Fibroblast of skin of abdomen (primary cell): ENCODE data around the gene MCU.
A peak's percentile ranks its signal among the peaks of the same experiment; 100 is the strongest.
"Not testable (repeated sequence)": the region's sequence is repeated elsewhere in the genome, so short reads cannot be mapped to it uniquely, and the experiment has no call there.

Source experiments
- DNase-seq: peaks from one replicate; pipeline ENCODE4 v3.0.0-alpha.2; 2013

The MCU gene

DNA sequence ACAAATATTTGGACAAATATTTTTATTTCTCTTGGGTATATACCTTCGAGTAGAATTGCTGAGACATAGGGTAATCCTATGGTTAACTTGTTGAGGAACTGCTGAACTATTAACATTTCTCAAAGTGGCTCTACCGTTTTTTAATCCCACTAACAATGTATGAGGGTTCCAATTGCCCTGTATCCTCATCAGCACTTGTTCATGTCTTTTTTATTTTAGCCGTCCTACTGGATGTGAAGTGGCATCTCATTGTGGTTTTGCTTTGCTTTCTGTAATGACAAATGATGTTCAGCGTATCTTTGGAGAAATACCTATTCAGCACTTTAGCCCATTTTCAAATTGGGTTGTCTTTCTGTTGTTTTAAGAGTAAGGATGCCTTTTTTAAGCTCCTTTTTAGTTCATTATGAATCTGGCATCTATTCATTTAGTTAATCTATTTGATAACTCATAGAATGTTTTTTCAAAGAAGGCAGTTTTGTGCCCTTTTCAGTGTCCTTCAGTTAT, 40.0 kb downstream of the MCU start:
- no peak for DNase-seq

DNA sequence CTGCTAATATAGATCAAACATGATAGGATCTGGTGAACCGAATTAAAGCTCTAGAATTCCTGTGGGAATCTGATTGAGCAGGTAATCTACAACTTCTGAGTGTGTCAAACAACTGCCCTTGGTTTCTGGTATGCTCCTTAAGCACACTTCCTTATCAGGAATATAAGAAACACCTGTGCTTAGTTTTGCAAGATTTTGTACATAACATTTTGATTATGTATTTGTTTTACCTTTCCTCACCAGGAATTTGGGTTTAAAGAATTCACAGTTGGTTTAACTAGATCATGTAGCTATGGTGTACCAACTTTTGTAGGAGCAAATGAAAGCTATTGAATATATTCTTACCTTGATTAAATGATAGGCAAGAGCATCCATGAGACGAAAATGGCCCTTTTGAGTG, 40.6 kb downstream of the MCU start:
- DNase-seq, result no peak

DNA sequence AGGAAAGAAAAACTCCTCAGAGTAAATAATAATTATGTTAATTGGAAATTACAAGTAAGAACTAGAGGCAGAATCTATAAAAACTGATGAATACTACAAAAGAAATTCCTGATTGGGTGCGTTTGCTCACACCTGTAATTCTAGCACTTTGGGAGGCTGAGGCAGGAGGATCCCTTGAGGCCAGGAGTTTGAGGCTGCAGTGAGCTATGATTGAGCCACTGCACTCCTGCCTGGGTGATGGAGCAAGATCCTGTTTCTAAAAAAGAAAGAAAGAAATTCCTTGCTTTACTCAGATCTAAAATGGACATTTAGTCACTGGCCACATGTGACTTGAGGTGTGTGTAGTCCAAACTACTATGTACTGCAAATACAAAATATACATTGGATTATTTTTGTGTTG, 42.0 kb downstream of the MCU start:
- DNase-seq, result no peak

DNA sequence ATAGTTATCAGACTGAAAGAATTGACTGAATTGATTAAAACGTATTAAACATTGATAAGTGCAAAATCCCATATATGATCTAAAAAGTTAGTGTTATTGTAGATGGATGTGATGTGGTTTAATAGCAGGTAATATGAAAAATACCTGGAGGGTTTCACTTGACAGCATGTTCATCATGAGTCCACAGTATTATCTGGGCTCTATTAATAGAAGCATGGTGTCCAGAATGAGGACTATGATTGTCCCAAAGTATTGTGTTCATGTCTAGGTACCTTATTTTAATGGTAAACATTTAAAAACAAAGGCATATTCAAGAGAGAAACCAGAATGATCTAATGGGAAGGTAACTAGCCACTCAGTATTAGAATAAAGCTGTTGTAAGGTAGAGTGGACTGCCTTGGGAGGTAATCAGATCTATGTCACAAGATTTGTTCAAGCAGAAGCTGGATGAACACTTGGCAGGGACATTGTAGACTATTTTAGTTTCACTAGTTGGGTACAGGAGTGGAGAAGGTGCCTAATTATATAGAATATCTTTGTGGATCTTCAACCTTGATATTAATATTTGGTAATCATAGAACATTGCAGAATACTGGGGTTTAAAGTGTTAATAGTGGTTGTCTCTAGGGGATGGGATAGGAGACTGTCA, 43.5 kb downstream of the MCU start:
- no peak for DNase-seq

DNA sequence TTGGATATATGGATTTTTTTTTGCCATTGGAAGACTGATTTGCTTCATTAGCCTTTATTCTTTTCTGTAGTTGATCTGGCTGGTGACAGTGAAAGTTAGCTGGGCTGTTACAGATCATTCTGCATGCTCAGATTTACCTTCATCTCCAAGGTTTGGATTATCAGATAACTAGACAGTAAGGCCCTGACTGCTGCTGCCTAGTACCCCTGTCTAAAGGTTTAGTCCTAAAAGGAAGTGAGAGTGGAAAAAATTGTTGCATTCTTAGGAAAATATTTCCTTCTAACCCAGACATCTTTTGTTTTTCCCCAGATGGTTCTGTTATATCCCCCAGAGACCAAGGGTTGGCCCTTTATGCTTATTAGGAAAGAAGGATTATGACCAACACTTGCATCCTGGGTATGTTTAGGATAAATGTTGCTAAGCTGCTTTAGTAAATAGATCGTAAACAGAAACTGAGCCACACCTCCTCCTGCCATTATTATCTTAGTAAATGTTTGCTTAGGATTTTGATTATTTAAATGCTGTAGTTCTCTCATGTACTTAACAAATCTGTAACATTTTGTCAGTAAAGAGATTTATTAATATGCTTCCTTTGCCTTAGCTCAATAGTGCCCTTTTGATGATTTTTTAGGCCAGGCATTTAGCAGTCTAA, 44.4 kb downstream of the MCU start:
- DNase-seq, result peak; percentile 61

GRCh38 chr10:72736828-72737220, 44.9 kb downstream of the MCU start:
- no peak for DNase-seq

GRCh38 chr10:72737357-72737756, 45.4 kb downstream of the MCU start:
- DNase-seq, result not testable (repeated sequence)

- DNase-seq, result no peak
These were observed 46.5 kb downstream of the MCU start for GRCh38 chr10:72738486-72738885.

DNA sequence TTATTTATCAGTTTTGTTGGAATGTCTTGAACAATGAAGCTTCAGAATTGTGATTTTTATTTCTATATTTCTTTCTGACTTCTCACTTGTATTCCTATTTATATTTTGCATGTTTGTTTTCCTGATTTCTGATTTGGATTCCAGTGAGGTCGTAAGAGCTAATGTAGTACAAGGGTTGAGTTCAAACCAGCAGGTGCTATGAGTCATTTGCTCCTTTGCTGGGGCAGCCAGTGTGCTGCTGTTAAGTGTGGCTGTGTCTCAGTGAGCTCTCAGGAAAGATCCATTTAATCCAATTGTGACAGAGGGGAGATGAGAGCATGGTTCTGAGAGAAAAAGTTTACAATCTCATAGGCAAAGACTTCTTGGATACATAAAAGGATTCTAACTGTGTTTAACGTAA, 48.6 kb downstream of the MCU start:
- no peak for DNase-seq

DNA sequence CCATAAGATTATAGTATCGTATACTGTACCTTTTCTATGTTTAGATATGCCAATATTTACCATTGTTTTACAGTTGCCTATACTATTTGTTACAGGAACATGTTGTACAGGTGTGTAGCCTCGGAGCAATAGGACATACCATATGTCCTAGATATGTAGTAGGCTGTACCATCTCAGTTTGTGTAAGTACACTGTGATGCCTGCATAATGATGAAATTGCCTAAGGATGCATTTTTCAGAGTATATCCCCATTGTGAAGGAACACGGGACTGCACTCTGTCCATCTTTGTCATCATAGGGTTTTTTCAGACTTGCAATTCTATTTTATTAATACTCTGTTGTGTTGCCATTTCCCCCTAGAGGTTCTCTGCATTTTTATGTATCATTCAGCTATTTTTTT, 50.1 kb downstream of the MCU start:
- DNase-seq, result no peak

GRCh38 chr10:72742797-72743196, 50.9 kb downstream of the MCU start:
- DNase-seq, result no peak

DNA sequence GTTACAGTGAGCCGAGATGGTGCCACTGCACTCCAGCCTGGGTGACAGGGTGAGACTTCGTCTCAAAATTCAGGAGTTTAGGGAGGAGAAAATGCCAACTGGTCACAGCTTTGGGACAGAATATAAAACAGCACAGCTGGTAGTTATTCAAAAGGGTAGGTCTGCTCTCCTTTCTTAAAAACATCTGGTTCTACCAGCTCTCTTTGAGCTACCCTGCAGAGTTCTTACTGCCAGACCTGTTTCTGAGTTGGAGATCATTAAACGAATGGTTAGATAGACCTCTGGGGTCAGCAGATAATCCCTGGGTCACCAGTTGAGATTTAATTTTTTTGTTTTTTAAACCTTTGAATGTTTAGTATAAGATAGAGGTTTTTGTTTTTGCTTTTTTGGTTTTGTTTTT, 52.6 kb downstream of the MCU start:
- DNase-seq, result no peak

GRCh38 chr10:72746426-72747363, 54.8 kb downstream of the MCU start:
- no peak for DNase-seq

DNA sequence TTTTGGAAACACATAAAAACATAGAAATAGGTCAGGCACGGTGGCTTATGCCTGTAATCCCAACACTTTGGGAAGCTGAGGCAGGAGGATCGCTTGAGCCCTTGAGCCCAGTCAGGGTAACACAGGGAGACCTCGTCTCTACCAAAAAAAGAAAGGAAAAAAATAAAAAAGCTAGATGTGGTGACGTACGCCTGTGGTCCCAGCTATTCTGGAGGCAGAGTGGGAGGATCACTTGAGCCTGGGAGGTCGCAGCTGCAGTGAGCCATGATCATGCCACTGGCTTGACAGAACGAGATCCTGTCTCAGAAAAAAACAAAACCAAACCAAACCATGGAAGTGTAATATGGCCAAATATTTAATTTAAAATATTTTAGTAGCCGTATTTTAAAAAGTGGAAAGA, 55.6 kb downstream of the MCU start:
- DNase-seq, result no peak

- DNase-seq, result no peak
These were observed 61.9 kb downstream of the MCU start for GRCh38 chr10:72753760-72754231.

DNA sequence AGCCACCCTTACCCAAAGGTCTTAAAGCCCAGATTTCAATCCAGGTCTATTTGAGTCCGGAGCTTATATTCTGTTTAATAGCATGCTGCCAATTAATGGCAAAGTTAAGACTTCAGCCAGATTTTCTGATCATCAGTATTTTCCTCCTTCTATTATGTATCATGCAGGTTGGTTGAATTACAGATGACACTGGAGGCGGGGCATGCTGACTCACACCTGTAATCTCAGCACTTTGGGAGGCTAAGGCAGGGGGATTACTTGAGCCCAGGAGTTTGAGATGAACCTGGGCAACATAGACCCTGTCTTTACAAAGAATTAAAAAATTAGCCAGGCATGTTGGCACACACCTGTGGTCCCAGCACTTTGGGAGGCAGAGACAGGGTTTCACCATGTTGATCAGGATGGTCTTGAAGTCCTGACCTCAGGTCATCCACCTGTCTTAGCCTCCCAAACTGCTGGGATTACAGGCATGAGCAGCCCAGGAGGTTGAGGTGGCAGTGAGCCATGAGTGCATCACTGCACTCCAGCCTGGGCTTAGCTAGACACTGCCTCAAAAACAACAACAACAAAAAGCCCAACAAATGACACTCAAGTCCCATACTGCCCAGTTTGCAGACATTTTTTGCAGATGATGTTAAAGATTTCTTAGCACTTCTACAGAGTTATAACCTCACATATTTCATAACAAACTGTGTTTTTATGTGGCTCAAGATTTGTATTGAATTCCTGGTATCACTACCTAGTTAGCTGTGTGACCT, 62.5 kb downstream of the MCU start:
- no peak for DNase-seq

DNA sequence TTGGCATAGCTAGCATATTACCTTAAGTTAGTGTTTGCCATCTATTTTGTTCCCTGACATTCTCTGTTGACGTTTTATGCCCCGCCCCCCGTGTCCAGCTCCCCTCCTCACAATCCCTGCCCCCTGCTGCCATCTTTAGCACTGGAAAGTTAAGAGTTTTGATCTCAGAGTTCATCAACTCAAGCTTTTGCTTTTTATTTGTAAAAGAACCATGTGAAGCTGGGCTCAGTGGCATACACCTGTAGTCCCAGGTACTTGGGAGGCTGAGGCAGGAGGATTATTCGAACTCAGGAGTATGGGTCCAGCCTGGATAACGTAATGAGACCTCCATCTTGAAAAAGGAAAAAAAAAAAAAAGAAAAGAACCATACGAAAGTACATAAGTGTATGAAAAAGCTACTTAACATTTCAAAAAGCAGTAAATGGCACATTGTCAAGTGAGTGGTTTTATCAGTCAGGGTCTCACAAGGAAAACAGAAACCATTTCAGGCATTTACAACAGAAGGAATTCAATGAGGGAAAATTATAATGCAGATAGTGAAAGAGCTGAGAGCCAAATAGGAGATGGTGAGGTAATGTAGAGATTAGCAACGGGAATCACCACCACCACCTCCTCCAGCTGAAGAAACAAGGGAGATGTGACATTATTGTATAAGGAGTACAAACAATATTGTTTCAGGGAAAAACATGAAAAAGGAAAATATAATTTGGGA, 64.9 kb downstream of the MCU start:
- peak; percentile 46 for DNase-seq

DNA sequence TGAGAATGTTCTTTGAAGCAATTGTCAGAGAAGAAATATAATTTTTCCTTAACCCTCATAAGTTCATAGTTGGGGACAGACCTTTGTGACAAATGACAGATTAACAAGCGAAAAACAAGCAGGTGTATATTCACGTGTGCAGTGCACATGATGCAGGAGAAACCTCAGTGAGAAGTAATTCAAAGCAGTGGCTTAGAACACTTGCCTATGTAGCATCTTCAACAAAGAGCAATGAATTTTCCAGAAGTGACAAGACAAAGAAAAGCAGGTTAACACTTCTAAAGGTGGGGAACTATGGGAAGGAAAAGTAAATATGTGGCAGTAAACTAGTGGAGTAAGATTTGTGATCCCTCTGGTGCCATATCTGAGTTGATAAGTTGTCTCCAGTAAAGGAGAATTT, 65.8 kb downstream of the MCU start:
- DNase-seq, result no peak

- not testable (repeated sequence) for DNase-seq
These were observed 67.0 kb downstream of the MCU start for GRCh38 chr10:72758930-72759329.

- DNase-seq, result no peak
These were observed 67.6 kb downstream of the MCU start for GRCh38 chr10:72759584-72759983.

- no peak for DNase-seq
These were observed 69.6 kb downstream of the MCU start for GRCh38 chr10:72761498-72761897.

GRCh38 chr10:72762042-72762441, 70.1 kb downstream of the MCU start:
- DNase-seq, result peak; percentile 22
